Lower lobe of right lung (tissue), 2 donors: ENCODE measurements around the gene RGS13. TPM values are rescaled to one million over a fixed set of nuclear protein-coding genes. Genes with fewer than 3 reads are reported as not detected.

Experiments
- ATAC-seq, 2 donors: fragments of 200-7000 bp; cut with Tn5 transposase; one replicate each; pipeline ENCODE4 v1.9.1; 2020 to 2022; ENCODE audit warnings: mild to moderate bottlenecking in 2 of 2, moderate library complexity in 2 of 2
- DNase-seq: peaks from one replicate; pipeline ENCODE4 v3.0.0-alpha.2; 2020
- H3K27ac ChIP-seq: fragments of 200-600 bp; one replicate; pipeline ENCODE4 v1.8.0; 2022
- H3K27me3 ChIP-seq: fragments of 200-600 bp; one replicate; pipeline ENCODE4 v1.8.0; 2022; ENCODE audit warnings: low read depth
- H3K36me3 ChIP-seq: fragments of 200-600 bp; one replicate; pipeline ENCODE4 v1.8.0; 2022; ENCODE audit warnings: mild to moderate bottlenecking
- H3K4me1 ChIP-seq: fragments of 200-600 bp; one replicate; pipeline ENCODE4 v1.8.0; 2022
- H3K4me3 ChIP-seq: fragments of 200-600 bp; one replicate; pipeline ENCODE4 v1.8.0; 2022; ENCODE audit warnings: mild to moderate bottlenecking
- H3K9me3 ChIP-seq: fragments of 200-600 bp; one replicate; pipeline ENCODE4 v1.8.0; 2022
- intact Hi-C: fragments of 100-400 bp; cut with DNase I; formaldehyde crosslinking; loops from one replicate; pipeline ENCODE4 v1.11.0; 2022
- total RNA-seq: library from RNA; stranded (reverse); fragmentation: NEBNext Ultra II Directional; extraction: Animal tissue kit (Norgen Biotek cat#: 25700); gene quantifications from one replicate; pipeline ENCODE4 v1.2.1, GENCODE V29; 2021
- TF ChIP-seq, protein P1 (sequence below): fragments of 200-600 bp; IDR thresholded peaks from one replicate; pipeline ENCODE4 v1.8.0; 2022; ENCODE audit warnings: antibody characterized with exemption, mild to moderate bottlenecking
- donor health status: DM: no; HTN: yes; CAD: no; lungs with severe emphysema.

RGS13 gene
- total RNA-seq, 1 donor from 2014 or later: 5.0 TPM

DNA sequence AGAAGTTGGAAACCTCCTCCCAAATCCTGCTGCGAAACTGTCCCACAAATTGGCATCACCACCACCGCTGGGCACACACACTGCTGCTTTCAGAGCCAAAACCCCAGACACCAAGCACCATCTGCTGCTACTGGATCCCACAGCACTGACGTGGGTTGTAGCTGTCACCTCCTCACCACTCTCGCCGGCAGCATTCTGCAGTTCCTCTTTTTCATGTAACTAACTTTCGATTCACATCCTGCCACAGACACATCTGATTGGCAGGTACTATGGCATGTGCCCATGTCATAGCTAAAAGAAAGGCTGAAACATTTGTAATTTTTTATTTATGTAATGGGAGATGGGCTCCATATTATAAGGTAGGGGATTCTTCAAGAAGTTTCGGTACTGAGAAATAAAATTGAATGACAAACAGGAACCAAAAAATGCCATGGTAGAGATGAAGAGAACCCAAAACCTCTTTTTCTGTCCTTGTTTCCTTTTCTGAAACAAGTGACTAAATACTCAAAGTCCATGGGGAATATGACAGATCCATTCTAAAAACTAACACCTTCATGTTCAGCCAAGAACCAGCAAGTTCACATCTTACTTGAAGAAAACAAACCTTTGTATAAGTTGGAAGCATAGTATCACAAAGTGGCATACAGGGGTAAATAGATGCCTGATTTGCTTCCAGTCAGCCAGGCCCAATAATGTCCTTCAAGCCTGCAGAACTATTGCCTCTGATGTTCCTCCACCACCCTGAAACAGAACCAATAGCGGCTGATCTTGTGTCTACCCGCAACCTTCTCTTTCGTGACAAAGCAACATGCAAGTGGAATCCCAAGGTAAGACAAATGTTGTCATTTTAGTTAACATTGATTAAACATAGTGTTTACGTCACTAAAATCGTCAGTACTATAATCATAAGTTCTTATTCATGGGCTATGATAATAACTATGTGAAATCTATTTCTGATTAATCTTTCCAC, 26.6 kb upstream of the RGS13 start:
- peak; percentile 83 for DNase-seq
- no peaks in the 10 kb centered on the region for H3K36me3 ChIP-seq
- no peak overlapping the region for H3K4me3 ChIP-seq
- intact Hi-C loops: loop anchor here (5.0 kb wide), 1 partner anchor 132 kb away; no protein-coding TSS in a partner anchor
- TF ChIP-seq, protein P1, sequence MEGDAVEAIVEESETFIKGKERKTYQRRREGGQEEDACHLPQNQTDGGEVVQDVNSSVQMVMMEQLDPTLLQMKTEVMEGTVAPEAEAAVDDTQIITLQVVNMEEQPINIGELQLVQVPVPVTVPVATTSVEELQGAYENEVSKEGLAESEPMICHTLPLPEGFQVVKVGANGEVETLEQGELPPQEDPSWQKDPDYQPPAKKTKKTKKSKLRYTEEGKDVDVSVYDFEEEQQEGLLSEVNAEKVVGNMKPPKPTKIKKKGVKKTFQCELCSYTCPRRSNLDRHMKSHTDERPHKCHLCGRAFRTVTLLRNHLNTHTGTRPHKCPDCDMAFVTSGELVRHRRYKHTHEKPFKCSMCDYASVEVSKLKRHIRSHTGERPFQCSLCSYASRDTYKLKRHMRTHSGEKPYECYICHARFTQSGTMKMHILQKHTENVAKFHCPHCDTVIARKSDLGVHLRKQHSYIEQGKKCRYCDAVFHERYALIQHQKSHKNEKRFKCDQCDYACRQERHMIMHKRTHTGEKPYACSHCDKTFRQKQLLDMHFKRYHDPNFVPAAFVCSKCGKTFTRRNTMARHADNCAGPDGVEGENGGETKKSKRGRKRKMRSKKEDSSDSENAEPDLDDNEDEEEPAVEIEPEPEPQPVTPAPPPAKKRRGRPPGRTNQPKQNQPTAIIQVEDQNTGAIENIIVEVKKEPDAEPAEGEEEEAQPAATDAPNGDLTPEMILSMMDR: no peak
- no peaks in the 10 kb centered on the region for H3K9me3 ChIP-seq
- H3K27me3 ChIP-seq: no peaks in the 10 kb centered on the region
- ATAC-seq: peak; percentile 84 to 94
- no peak overlapping the region for H3K27ac ChIP-seq
- H3K4me1 ChIP-seq: no peaks in the 10 kb centered on the region

GRCh38 chr1:192610112-192610889, 25.6 kb upstream of the RGS13 start:
- intact Hi-C loops: loop anchor here (5.0 kb wide), 1 partner anchor 133 kb away; no protein-coding TSS in a partner anchor
- DNase-seq: no peak
- Histone ChIP-seq H3K27me3 (no peaks in the 10 kb centered on the region), H3K9me3 (no peaks in the 10 kb centered on the region), H3K27ac (no peak overlapping the region), H3K36me3 (no peaks in the 10 kb centered on the region), H3K4me3 (no peak overlapping the region), H3K4me1 (no peaks in the 10 kb centered on the region)
- TF ChIP-seq, protein P1: peak; percentile 60
- no peak for ATAC-seq

- intact Hi-C loops: no loop called here
- H3K4me3 ChIP-seq: no peak overlapping the region
- ATAC-seq (no peak), DNase-seq (no peak)
- no peaks in the 10 kb centered on the region for H3K27me3 ChIP-seq
- H3K27ac ChIP-seq: no peak overlapping the region
- H3K9me3 ChIP-seq: no peaks in the 10 kb centered on the region
- TF ChIP-seq, protein P1: no peak
- H3K4me1 ChIP-seq: no peaks in the 10 kb centered on the region
- H3K36me3 ChIP-seq: no peaks in the 10 kb centered on the region
Measured at GRCh38 chr1:192615055-192615454, 20.9 kb upstream of the RGS13 start.

GRCh38 chr1:192620071-192620635, 15.8 kb upstream of the RGS13 start:
- intact Hi-C loops: no loop called here
- no peaks in the 10 kb centered on the region for H3K9me3 ChIP-seq
- H3K27me3 ChIP-seq: no peaks in the 10 kb centered on the region
- no peak overlapping the region for H3K4me3 ChIP-seq
- H3K4me1 ChIP-seq: no peaks in the 10 kb centered on the region
- DNase-seq (no peak), ATAC-seq (no peak)
- TF ChIP-seq, protein P1: no peak
- H3K36me3 ChIP-seq: no peaks in the 10 kb centered on the region
- no peak overlapping the region for H3K27ac ChIP-seq
